ENCODE results near the gene PCDHA10. TPM values are rescaled to one million over a fixed set of nuclear protein-coding genes. Genes with fewer than 3 reads are reported as not detected.

PCDHA10 gene
- polyA plus RNA-seq, 1 of the 3 experiments (the other 2 are of a cell fraction) = 0.02 TPM

DNA sequence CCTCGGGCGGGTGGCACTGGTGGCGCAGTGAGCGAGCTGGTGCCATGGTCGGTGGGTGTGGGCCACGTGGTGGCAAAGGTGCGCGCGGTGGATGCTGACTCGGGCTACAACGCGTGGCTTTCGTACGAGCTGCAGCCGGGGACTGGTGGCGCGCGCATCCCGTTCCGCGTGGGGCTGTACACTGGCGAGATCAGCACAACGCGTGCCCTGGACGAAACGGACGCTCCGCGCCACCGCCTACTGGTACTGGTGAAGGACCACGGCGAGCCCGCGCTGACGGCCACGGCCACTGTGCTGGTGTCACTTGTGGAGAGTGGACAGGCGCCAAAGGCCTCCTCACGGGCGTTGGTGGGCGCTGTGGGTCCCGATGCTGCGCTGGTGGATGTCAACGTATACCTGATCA, 46.8 kb upstream of the PCDHA10 start:
- POLR2A ChIA-PET = no interaction called here
- CTCF ChIA-PET = interaction anchor here (0.5 to 5.0 kb wide), 2 partner anchors 32 to 175 kb away, joined by 3 to 52 read pairs; partner anchors contain the start of gene PCDHA8
- WGBS (ENCODE audit: low lambda C conversion rate) = 82% methylated on average over 13 of the region's 43 CpGs

DNA sequence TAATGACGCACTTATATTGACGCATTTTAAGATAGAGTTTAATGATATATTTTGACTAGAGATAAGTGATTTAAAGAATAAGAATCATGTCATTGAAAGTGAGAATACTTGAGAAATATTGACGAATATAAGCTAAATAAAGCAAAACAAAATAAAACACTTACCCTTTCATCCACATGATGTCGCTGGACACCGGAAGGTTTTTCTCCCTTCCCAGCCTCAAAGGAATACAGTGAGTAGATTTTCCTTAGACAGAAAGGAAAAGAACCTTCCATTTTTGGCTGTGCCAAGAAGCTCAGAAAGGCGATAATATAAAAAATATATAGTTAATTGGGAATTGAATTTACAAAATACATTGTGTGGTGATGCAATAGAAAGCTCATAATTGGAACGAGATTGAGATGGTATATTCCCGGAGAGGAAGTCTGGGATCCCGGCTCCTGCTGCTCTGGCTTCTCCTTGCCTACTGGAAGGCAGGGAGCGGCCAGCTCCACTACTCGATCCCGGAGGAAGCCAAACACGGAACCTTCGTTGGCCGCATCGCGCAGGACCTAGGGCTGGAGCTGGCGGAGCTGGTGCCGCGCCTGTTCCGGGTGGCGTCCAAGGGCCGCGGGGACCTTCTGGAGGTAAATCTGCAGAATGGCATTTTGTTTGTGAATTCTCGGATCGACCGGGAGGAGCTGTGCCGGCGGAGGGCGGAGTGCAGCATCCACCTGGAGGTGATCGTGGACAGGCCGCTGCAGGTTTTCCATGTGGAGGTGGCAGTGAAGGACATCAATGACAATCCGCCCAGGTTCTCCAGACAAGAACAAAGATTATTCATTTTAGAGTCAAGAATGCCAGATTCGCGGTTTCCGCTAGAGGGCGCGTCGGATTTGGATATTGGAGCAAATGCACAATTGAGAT, 34.1 kb upstream of the PCDHA10 start, which contains the start of gene PCDHA5:
PCDHA5 (plus strand) TSS at position 239 of the 906 bp plus-strand sequence.
- H3K4me1 ChIP-seq (ENCODE audit: control insufficient read depth in 1 of 2, insufficient read depth in 2 of 2, low read depth in 1 of 2, low read length in 1 of 2) = no peaks in the 10 kb centered on the region
- H2AFZ ChIP-seq (ENCODE audit: low read depth) = no peak within 1 kb of the TSS
- H3F3A ChIP-seq (replicated peaks; ENCODE audit: insufficient read depth) = no peaks in the 10 kb centered on the region
- no peaks in the 10 kb centered on the region for H3K9me3 ChIP-seq
- no peak within 1 kb of the TSS for H3K4me2 ChIP-seq
- no peak within 1 kb of the TSS for H3K9ac ChIP-seq
- H3K9me2 ChIP-seq = no peaks in the 10 kb centered on the region
- no peaks in the 10 kb centered on the region for H3K79me2 ChIP-seq (ENCODE audit: insufficient read depth)
- DNase-seq = no peak
- POLR2A ChIA-PET = no interaction called here
- no peak within 1 kb of the TSS for H3K27ac ChIP-seq (ENCODE audit: low read depth in 2 of 2, low read length in 1 of 2)
- H3K27me3 ChIP-seq (ENCODE audit: insufficient read depth) = no peaks in the 10 kb centered on the region
- H4K20me1 ChIP-seq (ENCODE audit: insufficient read depth) = no peaks in the 10 kb centered on the region
- H3K36me3 ChIP-seq (replicated peaks in 1 of 2; ENCODE audit: control insufficient read depth in 1 of 2, insufficient read depth in 2 of 2, low read length in 1 of 2) = no peaks in the 10 kb centered on the region
- CTCF ChIA-PET = interaction anchor here (0.6 to 2.9 kb wide), 6 partner anchors 14 to 187 kb away, joined by 3 to 14 read pairs (median 4); partner anchors contain the start of genes PCDHA4, PCDHA8 and PCDHAC1
- WGBS (ENCODE audit: low lambda C conversion rate) = 75% methylated on average over 39 of the region's 39 CpGs
- H3K4me3 ChIP-seq (ENCODE audit: low read depth in 2 of 2, low read length in 1 of 2) = no peak within 1 kb of the TSS
- TF ChIP-seq GATA2 (CRISPR knock-in tag; IDR thresholded peaks at IDR 0.05) (no peak), CHD2 (IDR thresholded peaks at IDR 0.05; ENCODE audit: low read length, partially characterized antibody) (no peak), YY1 (IDR thresholded peaks at IDR 0.05; ENCODE audit: low read depth) (no peak), FOXM1 (IDR thresholded peaks at IDR 0.05; ENCODE audit: low read depth) (no peak), TEAD4 (IDR thresholded peaks at IDR 0.05; ENCODE audit: borderline replicate concordance, insufficient read depth) (no peak), GABPA (IDR thresholded peaks at IDR 0.05; ENCODE audit: low read depth) (no peak), EZH2phosphoT487 (IDR thresholded peaks at IDR 0.05; ENCODE audit: borderline replicate concordance, low read depth) (no peak), RCOR1 (IDR thresholded peaks at IDR 0.05; ENCODE audit: low read length) (no peak), JUND (IDR thresholded peaks at IDR 0.05) (no peak), ELF1 (IDR thresholded peaks at IDR 0.05) (no peak)
- TF ChIP-seq, protein P1, sequence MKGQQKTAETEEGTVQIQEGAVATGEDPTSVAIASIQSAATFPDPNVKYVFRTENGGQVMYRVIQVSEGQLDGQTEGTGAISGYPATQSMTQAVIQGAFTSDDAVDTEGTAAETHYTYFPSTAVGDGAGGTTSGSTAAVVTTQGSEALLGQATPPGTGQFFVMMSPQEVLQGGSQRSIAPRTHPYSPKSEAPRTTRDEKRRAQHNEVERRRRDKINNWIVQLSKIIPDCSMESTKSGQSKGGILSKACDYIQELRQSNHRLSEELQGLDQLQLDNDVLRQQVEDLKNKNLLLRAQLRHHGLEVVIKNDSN (IDR thresholded peaks at IDR 0.05; ENCODE audit: borderline replicate concordance, low read depth) = no peak
- TF ChIP-seq, protein P2, sequence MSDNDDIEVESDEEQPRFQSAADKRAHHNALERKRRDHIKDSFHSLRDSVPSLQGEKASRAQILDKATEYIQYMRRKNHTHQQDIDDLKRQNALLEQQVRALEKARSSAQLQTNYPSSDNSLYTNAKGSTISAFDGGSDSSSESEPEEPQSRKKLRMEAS (IDR thresholded peaks at IDR 0.05; ENCODE audit: low read depth) = no peak
- TF ChIP-seq, protein P3, sequence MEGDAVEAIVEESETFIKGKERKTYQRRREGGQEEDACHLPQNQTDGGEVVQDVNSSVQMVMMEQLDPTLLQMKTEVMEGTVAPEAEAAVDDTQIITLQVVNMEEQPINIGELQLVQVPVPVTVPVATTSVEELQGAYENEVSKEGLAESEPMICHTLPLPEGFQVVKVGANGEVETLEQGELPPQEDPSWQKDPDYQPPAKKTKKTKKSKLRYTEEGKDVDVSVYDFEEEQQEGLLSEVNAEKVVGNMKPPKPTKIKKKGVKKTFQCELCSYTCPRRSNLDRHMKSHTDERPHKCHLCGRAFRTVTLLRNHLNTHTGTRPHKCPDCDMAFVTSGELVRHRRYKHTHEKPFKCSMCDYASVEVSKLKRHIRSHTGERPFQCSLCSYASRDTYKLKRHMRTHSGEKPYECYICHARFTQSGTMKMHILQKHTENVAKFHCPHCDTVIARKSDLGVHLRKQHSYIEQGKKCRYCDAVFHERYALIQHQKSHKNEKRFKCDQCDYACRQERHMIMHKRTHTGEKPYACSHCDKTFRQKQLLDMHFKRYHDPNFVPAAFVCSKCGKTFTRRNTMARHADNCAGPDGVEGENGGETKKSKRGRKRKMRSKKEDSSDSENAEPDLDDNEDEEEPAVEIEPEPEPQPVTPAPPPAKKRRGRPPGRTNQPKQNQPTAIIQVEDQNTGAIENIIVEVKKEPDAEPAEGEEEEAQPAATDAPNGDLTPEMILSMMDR (IDR thresholded peaks at IDR 0.05) = no peak
- TF ChIP-seq, protein P4, sequence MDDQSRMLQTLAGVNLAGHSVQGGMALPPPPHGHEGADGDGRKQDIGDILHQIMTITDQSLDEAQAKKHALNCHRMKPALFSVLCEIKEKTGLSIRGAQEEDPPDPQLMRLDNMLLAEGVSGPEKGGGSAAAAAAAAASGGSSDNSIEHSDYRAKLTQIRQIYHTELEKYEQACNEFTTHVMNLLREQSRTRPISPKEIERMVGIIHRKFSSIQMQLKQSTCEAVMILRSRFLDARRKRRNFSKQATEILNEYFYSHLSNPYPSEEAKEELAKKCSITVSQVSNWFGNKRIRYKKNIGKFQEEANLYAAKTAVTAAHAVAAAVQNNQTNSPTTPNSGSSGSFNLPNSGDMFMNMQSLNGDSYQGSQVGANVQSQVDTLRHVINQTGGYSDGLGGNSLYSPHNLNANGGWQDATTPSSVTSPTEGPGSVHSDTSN (IDR thresholded peaks at IDR 0.05) = no peak

More for the DNA sequence above, 46.8 kb upstream of the PCDHA10 start:
- Histone ChIP-seq H3K27me3 (ENCODE audit: insufficient read depth) (no peaks in the 10 kb centered on the region), H3K36me3 (replicated peaks in 1 of 2; ENCODE audit: control insufficient read depth in 1 of 2, insufficient read depth in 2 of 2, low read length in 1 of 2) (no peaks in the 10 kb centered on the region), H3K4me1 (ENCODE audit: control insufficient read depth in 1 of 2, insufficient read depth in 2 of 2, low read depth in 1 of 2, low read length in 1 of 2) (no peaks in the 10 kb centered on the region; a peak in 2 of 4 replicates), H3K9me2 (no peaks in the 10 kb centered on the region), H3K4me2 (no peak overlapping the region), H3F3A (replicated peaks; ENCODE audit: insufficient read depth) (no peaks in the 10 kb centered on the region), H3K9me3 (no peaks in the 10 kb centered on the region), H3K4me3 (ENCODE audit: low read depth in 2 of 2, low read length in 1 of 2) (no peak overlapping the region), H3K9ac (no peak overlapping the region), H4K20me1 (ENCODE audit: insufficient read depth) (no peaks in the 10 kb centered on the region), H2AFZ (ENCODE audit: low read depth) (no peak overlapping the region), H3K27ac (ENCODE audit: low read depth in 2 of 2, low read length in 1 of 2) (no peak overlapping the region), H3K79me2 (ENCODE audit: insufficient read depth) (no peaks in the 10 kb centered on the region)
- DNase-seq = no peak
- TF ChIP-seq SMC3 (IDR thresholded peaks at IDR 0.05; ENCODE audit: low read depth, low read length) (no peak), NFIC (IDR thresholded peaks at IDR 0.05; ENCODE audit: borderline replicate concordance) (no peak), SIN3A (IDR thresholded peaks at IDR 0.05; ENCODE audit: borderline replicate concordance, low read depth, low read length) (no peak), YY1 (IDR thresholded peaks at IDR 0.05; ENCODE audit: low read depth) (no peak), CHD2 (IDR thresholded peaks at IDR 0.05; ENCODE audit: low read length, partially characterized antibody) (no peak), EZH2phosphoT487 (IDR thresholded peaks at IDR 0.05; ENCODE audit: borderline replicate concordance, low read depth) (no peak), TAF1 (IDR thresholded peaks at IDR 0.05; ENCODE audit: borderline replicate concordance, low read depth, low read length) (no peak), EP300 (IDR thresholded peaks at IDR 0.05; ENCODE audit: borderline replicate concordance in 1 of 2, low read depth in 1 of 2, low read length in 1 of 2) (no peak), FOSL2 (IDR thresholded peaks at IDR 0.05; ENCODE audit: borderline replicate concordance, low read depth) (no peak), MEF2A (IDR thresholded peaks at IDR 0.05; ENCODE audit: borderline replicate concordance, low read depth) (no peak), ELF1 (IDR thresholded peaks at IDR 0.05) (no peak), MXI1 (IDR thresholded peaks at IDR 0.05; ENCODE audit: low read depth, low read length) (no peak), RXRA (IDR thresholded peaks at IDR 0.05; ENCODE audit: borderline replicate concordance, low read depth) (no peak), TCF12 (IDR thresholded peaks at IDR 0.05) (no peak), FOXJ3 (CRISPR knock-in tag; IDR thresholded peaks at IDR 0.05) (no peak), GATA2 (CRISPR knock-in tag; IDR thresholded peaks at IDR 0.05) (no peak), JUND (IDR thresholded peaks at IDR 0.05) (no peak)
- TF ChIP-seq, protein P2 (IDR thresholded peaks at IDR 0.05; ENCODE audit: low read depth) = no peak
- TF ChIP-seq, protein P5, sequence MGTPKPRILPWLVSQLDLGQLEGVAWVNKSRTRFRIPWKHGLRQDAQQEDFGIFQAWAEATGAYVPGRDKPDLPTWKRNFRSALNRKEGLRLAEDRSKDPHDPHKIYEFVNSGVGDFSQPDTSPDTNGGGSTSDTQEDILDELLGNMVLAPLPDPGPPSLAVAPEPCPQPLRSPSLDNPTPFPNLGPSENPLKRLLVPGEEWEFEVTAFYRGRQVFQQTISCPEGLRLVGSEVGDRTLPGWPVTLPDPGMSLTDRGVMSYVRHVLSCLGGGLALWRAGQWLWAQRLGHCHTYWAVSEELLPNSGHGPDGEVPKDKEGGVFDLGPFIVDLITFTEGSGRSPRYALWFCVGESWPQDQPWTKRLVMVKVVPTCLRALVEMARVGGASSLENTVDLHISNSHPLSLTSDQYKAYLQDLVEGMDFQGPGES (IDR thresholded peaks at IDR 0.05; ENCODE audit: low read depth, low read length) = no peak

Measured in SK-N-SH (cell line).